HepG2 (cell line): ENCODE measurements around the gene FAM234A. TPM values are rescaled to one million over a fixed set of nuclear protein-coding genes. Genes with fewer than 3 reads are reported as not detected.

ENCODE experiments used
- ATAC-seq: fragments of 200-7000 bp; cut with Tn5 transposase; 3 replicates; pipeline ENCODE4 v1.9.1; 2020; ENCODE audit warnings: mild to moderate bottlenecking, moderate library complexity
- BruUV-seq: library from RNA; stranded (reverse); fragments of 400-500 nt; replicated peaks from 2 replicates; lab custom pipeline; 2021; lab: Mats Ljungman, UMichigan
- CTCF ChIA-PET: fragments of 300-600 bp; formaldehyde crosslinking; extraction: SDS; loops from one replicate; lab custom pipeline; 2021; ENCODE audit warnings: low total read pairs, inconsistent platforms, low intra/inter-chr PET ratio; lab: Yijun Ruan, JAX
- POLR2A ChIA-PET: fragments of 350-600 bp; sonication (Branson Sonifier 250); formaldehyde crosslinking; loops from one replicate; lab custom pipeline; 2020; ENCODE audit warnings: antibody characterized with exemption, inconsistent platforms; lab: Yijun Ruan, JAX
- DNase-seq: peaks from one replicate; pipeline ENCODE4 v3.0.0-alpha.2; 2015; ENCODE audit warnings: low spot score
- FAIRE-seq: peaks from 3 replicates; lab custom pipeline; 2011; peaks lifted over from hg19 to GRCh38; lab: Jason Lieb, UNC
- H2AFZ ChIP-seq: one replicate; pipeline ENCODE4 v1.6.1; 2011; ENCODE audit warnings: low read length, inconsistent platforms
- H3K27ac ChIP-seq: fragments of 300-600 bp; 3 replicates; pipeline ENCODE4 v1.8.0; 2011; ENCODE audit warnings: mixed run types, mild to moderate bottlenecking, mixed read lengths, low read length, inconsistent platforms; ENCODE audit not compliant: insufficient read depth; ENCODE audit errors: extremely low read length
- H3K27me3 ChIP-seq, 2 experiments: fragments of 200-600 bp in 1 of 2; 2 replicates in 1 of 2; 3 replicates in 1 of 2; pipeline versions ENCODE4 v1.6.0 to v1.8.0; 2011; ENCODE audit warnings: low read length in 2 of 2, mild to moderate bottlenecking in 2 of 2, moderate library complexity in 2 of 2, inconsistent platforms in 1 of 2; ENCODE audit not compliant: insufficient read depth in 2 of 2, control insufficient read depth in 1 of 2
- H3K36me3 ChIP-seq, 2 experiments: fragments of 200-600 bp in 1 of 2; replicated peaks in 1 of 2; 2 replicates in 1 of 2; 3 replicates in 1 of 2; pipeline versions ENCODE4 v1.5.1 to v1.8.0; 2011; ENCODE audit warnings: low read length in 2 of 2, inconsistent platforms in 1 of 2; ENCODE audit not compliant: insufficient read depth in 2 of 2, control insufficient read depth in 1 of 2
- H3K4me1 ChIP-seq: 2 replicates; pipeline ENCODE4 v1.5.1; 2012; ENCODE audit warnings: low read length, inconsistent platforms; ENCODE audit not compliant: insufficient read depth
- H3K4me2 ChIP-seq: 2 replicates; pipeline ENCODE4 v1.6.0; 2011; ENCODE audit warnings: low read depth, low read length, inconsistent platforms
- H3K4me3 ChIP-seq, 3 experiments: fragments of 200-600 bp in 1 of 3; sonication (generic), shearing (Covaris generic) in 1 of 3; replicated peaks in 1 of 3; 2 replicates each; pipeline ENCODE4 v1.5.1; 2011 to 2016; ENCODE audit warnings: low read length in 3 of 3, inconsistent platforms in 2 of 3, low read depth in 2 of 3, mild to moderate bottlenecking in 2 of 3, control low read depth in 1 of 3, mixed read lengths in 1 of 3; ENCODE audit not compliant: insufficient read depth in 1 of 3
- H3K79me2 ChIP-seq: one replicate; pipeline ENCODE4 v1.6.1; 2011; ENCODE audit warnings: low read length, inconsistent platforms; ENCODE audit not compliant: insufficient read depth
- H3K9ac ChIP-seq: 2 replicates; pipeline ENCODE4 v1.6.0; 2011; ENCODE audit warnings: mild to moderate bottlenecking, low read depth, low read length, inconsistent platforms; ENCODE audit not compliant: insufficient read depth
- H3K9me3 ChIP-seq: 2 replicates; pipeline ENCODE4 v1.5.1; 2012; ENCODE audit warnings: mild to moderate bottlenecking, low read length
- H4K20me1 ChIP-seq: 2 replicates; pipeline ENCODE4 v1.6.0; 2011; ENCODE audit warnings: inconsistent platforms, mild to moderate bottlenecking, low read length, moderate library complexity; ENCODE audit not compliant: insufficient read depth
- AHDC1 ChIP-seq: sonication (generic); formaldehyde crosslinking; IDR thresholded peaks from 2 replicates; pipeline ENCODE4 v1.5.1; 2020; ENCODE audit warnings: mild to moderate bottlenecking, missing genetic modification reagents, borderline replicate concordance
- CREM ChIP-seq, 2 experiments: sonication (generic) in 1 of 2; formaldehyde crosslinking in 1 of 2; IDR thresholded peaks; 2 replicates each; pipeline versions ENCODE4 v1.4.0 to v1.6.1; 2016 to 2020; ENCODE audit warnings: antibody characterized with exemption in 1 of 2, mild to moderate bottlenecking in 1 of 2, missing genetic modification reagents in 1 of 2
- ZNF225 ChIP-seq: sonication (generic); formaldehyde crosslinking; IDR thresholded peaks from 2 replicates; pipeline ENCODE4 v1.4.0; 2020; ENCODE audit warnings: mild to moderate bottlenecking, missing genetic modification reagents
- ZNF367 ChIP-seq: sonication (generic); formaldehyde crosslinking; IDR thresholded peaks from 2 replicates; pipeline ENCODE4 v1.4.0; 2020; ENCODE audit warnings: missing genetic modification reagents, borderline replicate concordance
- ZNF687 ChIP-seq: sonication (generic); formaldehyde crosslinking; IDR thresholded peaks from 2 replicates; pipeline ENCODE4 v1.5.1; 2020; ENCODE audit warnings: mild to moderate bottlenecking, missing genetic modification reagents, moderate library complexity
- WGBS: methylation state at CpG from one replicate; pipeline ENCODE4 v1.1.6; 2017; ENCODE audit warnings: low lambda C conversion rate; 5-methylcytosine and 5-hydroxymethylcytosine counted together
- in situ Hi-C: cut with HindIII; loops from 2 replicates; pipeline ENCODE4 v1.10.0; 2017; ENCODE audit warnings: low pct_unique_long_range_greater_than_20kb; ENCODE audit not compliant: extremely low pct_ligation_motif_present
- intact Hi-C: fragments of 100-400 bp; cut with micrococcal nuclease; formaldehyde crosslinking; loops from one replicate; pipeline ENCODE4 v1.10.0; 2022; ENCODE audit not compliant: unreplicated experiment
- polyA plus RNA-seq, 8 experiments: library from polyadenylated mRNA; depleted of rRNA in 3 of 8; stranded (reverse) in 7 of 8; unstranded in 1 of 8; fragments of >200 nt; fragmentation: Illumina TruSeq in 4 of 8; extraction: Trizol in 4 of 8; gene quantifications; 2 replicates each; pipeline versions ENCODE4 v1.2.1 to v1.2.3, GENCODE V29; 2011 to 2016; ENCODE audit warnings: low read depth in 4 of 8, missing spikeins in 1 of 8, mixed read lengths in 1 of 8; ENCODE audit not compliant: insufficient read depth in 1 of 8
- total RNA-seq, 5 experiments: library from RNA; depleted of rRNA; stranded (reverse); fragments of >200 nt; fragmentation: Illumina TruSeq; extraction: Trizol; gene quantifications; 2 replicates each; pipeline ENCODE4 v1.2.3, GENCODE V29; 2016; ENCODE audit warnings: low read depth in 1 of 5
- TF ChIP-seq, protein P1 (sequence below): sonication (generic); formaldehyde crosslinking; IDR thresholded peaks from 2 replicates; pipeline ENCODE4 v1.4.0; 2020; ENCODE audit warnings: mild to moderate bottlenecking, missing genetic modification reagents

FAM234A gene
- total and polyA plus RNA-seq, 2 of the 13 experiments (the other 11 are each of a cell fraction or from before 2014, with no cell fraction given): 29.2 to 34.4 TPM

DNA sequence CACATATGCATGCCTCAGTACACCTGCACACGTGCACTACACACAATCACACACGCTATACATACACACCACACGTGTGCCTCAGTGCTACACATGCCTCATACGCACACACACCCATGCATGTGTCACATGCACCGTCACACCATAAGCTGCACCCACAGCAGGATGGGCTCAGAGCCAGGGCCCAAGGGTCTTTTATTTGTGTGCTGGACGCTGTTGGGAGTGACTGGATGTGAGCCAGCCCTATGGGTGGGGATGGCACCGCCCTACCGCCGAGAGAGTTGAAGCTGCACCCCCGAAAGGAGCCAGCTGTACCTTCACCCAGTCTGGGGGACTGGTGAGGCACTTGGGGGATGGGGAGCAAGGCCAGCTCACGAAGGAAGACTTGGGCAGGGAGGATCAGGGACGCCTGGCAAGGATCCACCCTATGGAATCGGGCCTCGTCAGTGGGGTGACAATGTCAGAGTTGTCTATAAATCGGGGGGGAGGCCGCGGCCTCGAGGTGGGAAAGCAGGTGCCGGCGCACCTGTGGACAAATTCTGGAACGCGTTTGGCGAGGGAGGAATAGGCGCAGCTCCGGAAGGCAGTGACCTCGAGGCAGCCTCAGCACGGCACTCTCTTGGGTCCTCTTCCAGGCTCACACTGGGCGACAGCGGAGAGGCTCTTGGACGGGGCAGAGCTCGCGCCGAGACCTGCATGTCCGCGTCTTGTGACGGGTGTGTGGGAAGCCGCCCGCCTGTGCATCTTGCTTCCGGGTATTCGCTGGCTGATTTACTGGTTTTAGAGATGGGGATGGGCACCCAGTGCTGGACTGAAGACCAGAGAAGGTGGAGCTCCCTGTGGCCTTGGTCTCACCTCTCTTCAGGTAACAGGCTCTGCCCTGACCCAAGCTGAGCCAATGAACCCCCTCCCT is 33.8 kb downstream of the FAM234A start (continued):
- no peak for TF ChIP-seq ZNF367 (CRISPR knock-in tag)

- no peak overlapping the region for H3K9ac ChIP-seq
- WGBS: 26% methylated on average over 6 of the region's 24 CpGs
- POLR2A ChIA-PET: interaction anchor here (0.5 kb wide), 1 partner anchor 84 kb away, joined by 3 read pairs; the partner anchor contains the start of gene AXIN1
- TF ChIP-seq ZNF225 (CRISPR knock-in tag): no peak
- no peak for TF ChIP-seq AHDC1 (CRISPR knock-in tag)
- TF ChIP-seq CREM (IDR thresholded peaks at IDR 0.05): no peak
- TF ChIP-seq CREM (CRISPR knock-in tag; IDR thresholded peaks at IDR 0.05): no peak
- peak; percentile 20; the same call in 1 of the 2 replicates for TF ChIP-seq ZNF687 (CRISPR knock-in tag)
- TF ChIP-seq, protein P1, sequence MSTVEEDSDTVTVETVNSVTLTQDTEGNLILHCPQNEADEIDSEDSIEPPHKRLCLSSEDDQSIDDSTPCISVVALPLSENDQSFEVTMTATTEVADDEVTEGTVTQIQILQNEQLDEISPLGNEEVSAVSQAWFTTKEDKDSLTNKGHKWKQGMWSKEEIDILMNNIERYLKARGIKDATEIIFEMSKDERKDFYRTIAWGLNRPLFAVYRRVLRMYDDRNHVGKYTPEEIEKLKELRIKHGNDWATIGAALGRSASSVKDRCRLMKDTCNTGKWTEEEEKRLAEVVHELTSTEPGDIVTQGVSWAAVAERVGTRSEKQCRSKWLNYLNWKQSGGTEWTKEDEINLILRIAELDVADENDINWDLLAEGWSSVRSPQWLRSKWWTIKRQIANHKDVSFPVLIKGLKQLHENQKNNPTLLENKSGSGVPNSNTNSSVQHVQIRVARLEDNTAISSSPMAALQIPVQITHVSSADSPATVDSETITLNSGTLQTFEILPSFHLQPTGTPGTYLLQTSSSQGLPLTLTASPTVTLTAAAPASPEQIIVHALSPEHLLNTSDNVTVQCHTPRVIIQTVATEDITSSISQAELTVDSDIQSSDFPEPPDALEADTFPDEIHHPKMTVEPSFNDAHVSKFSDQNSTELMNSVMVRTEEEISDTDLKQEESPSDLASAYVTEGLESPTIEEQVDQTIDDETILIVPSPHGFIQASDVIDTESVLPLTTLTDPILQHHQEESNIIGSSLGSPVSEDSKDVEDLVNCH (CRISPR knock-in tag): no peak
- TF ChIP-seq, all 625 proteins: peak for 1
- no peaks in the 10 kb centered on the region for H3K9me3 ChIP-seq
- H2AFZ ChIP-seq: no peak overlapping the region
- no peak for FAIRE-seq
- peak; percentile 5 for ATAC-seq
- H3K4me3 ChIP-seq: peak overlapping the region in 1 of 3 experiments; percentile 44; a peak in 1 of 6 replicates
- H3K4me1 ChIP-seq: peaks cover 37% of the 10 kb centered on the region
- intact Hi-C loops: no loop called here
- peaks cover 21 to 56% of the 10 kb centered on the region in 2 experiments; a peak in 4 of 5 replicates for H3K27me3 ChIP-seq
- no TSS peak for BruUV-seq
- DNase-seq: no peak
- no peaks in the 10 kb centered on the region for H4K20me1 ChIP-seq
- no peak overlapping the region for H3K27ac ChIP-seq
- in situ Hi-C loops: no loop called here
- H3K36me3 ChIP-seq: no peaks in the 10 kb centered on the region
- CTCF ChIA-PET: no interaction called here
- no peaks in the 10 kb centered on the region for H3K79me2 ChIP-seq
- peak overlapping the region; percentile 73 for H3K4me2 ChIP-seq
Measured at GRCh38 chr16:269061-269796, 34.6 kb downstream of the FAM234A start.
